HG03575 (cell line): Measurements from ENCODE around the gene ADGRG1.

Experiments
- ATAC-seq: cut with Tn5 transposase; IDR thresholded peaks from one replicate; pipeline ENCODE4 v1.9.1; 2021; ENCODE audit not compliant: unreplicated experiment, insufficient number of reproducible peaks, low FRiP score; ENCODE audit errors: extremely low read depth

ADGRG1 gene

DNA sequence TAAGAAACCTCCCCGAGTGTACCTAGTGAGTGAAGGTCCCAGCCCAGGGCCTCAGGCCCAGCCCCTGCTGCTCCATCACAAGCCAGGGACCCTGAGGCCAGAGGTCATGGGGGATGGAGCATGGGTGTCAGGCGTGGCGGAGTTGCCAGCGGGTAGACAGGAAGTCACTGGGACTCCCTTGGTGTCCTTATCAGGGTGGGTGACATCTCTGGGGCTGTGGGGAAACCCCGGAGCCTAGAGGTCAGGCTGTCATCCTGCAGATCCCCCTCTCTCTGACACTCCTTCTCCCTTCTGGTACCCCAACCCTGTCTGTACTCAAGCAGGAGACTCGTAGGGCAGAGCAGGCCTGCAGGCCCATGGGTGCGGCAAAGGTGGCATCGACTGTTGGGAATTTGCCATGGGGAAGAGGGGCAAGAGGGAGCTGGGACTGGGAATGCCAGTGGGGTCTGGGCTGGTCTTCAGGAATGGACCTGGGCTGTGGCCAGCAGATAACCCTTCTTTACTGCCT lies 10.8 kb upstream of the ADGRG1 start:
- no peak for ATAC-seq

DNA sequence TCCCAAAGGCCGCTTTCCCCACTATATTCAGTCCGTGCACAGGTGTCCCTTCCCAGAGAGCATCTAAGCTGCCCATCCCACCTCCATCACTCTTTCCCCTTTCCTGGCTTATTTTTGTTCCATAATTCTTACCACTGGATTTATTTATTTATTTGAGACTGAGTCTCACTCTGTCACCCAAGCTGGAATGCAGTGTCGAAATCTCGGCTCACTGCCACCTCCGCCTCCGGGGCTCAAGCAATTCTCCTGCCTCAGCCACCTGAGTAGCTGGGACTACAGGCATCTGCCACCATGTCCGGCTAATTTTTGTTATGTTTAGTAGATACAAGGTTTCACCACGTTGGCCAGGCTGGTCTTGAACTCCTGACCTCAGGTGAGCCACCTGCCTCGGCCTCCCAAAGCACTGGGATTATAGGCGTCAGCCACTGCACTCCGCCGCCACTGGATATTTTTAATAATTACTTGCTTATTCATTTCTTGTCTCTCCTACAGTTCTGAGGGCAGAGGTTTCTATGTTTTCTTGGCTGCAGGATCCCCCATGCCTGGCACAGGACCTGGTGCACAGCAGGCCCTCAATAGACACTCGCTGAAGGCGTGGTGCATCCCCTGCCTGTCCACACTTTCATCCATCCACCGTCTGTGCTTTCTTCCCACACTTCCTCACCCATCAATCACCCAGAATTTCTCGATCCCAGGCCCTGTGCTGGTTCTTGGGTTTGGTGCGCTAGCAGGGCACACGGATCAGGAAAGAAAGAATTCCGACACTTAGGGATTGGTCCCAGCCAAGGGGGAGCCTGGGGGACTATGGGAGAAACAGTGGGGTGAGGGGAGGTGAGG lies 9.9 kb upstream of the ADGRG1 start:
- no peak for ATAC-seq

DNA sequence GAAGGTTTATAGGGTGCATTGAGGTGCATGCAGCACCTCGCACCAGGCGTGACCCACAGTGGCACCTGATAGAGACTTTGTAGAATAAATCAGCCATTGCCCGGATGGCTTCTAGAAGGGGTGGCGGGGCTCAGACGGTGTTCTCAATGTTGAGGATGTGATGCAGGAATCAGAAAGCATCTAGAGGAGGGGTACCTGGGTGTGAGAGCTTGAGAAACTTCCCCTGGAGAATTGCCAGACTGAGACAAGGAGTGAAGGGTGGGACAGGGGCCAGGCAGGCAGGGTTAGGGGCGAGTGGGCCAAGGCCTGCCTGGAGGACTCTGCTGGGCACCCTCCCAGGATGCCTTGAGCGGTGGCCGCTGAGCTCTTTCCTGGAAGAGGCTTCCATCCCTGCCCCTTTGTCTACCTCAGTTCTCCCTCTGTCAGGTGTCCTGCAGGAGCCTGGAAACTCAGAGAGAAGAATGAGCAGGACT lies 9.3 kb upstream of the ADGRG1 start:
- ATAC-seq: no peak

DNA sequence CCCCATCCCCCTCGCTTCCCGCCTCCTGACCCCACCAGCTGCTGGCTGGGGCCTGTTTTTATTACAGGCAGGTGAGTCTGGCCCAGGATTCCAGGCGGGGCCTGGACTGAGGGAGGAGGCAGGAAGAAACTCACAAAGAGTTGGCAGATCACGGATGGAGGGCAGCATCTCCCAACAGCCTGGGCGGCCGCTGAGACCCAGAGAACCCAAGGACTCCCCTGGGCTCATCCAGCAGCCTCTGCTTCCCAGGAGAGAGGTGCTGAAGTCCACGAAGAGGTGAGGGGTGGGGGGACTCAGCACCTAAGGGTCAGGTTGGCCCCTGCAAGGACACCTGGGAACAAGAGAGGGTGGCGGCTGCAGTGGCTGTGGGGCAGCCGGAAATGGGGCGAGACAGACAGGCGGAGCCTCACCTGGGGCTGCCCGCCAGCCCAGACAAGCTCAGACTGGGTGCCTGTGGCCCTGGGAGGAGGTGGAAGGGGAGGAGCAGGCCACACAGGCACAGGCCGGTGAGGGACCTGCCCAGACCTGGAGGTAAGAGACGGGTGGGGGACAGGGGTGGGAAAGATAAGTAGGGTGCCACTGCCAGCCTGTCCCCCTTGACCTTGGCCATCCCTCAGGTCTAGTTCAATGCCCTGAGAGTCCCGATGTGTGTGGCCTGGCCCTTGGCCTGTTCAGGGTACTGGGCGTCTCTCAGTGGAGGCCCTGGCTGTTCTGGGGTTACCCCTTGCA lies 8.7 kb upstream of the ADGRG1 start:
- no peak for ATAC-seq

DNA sequence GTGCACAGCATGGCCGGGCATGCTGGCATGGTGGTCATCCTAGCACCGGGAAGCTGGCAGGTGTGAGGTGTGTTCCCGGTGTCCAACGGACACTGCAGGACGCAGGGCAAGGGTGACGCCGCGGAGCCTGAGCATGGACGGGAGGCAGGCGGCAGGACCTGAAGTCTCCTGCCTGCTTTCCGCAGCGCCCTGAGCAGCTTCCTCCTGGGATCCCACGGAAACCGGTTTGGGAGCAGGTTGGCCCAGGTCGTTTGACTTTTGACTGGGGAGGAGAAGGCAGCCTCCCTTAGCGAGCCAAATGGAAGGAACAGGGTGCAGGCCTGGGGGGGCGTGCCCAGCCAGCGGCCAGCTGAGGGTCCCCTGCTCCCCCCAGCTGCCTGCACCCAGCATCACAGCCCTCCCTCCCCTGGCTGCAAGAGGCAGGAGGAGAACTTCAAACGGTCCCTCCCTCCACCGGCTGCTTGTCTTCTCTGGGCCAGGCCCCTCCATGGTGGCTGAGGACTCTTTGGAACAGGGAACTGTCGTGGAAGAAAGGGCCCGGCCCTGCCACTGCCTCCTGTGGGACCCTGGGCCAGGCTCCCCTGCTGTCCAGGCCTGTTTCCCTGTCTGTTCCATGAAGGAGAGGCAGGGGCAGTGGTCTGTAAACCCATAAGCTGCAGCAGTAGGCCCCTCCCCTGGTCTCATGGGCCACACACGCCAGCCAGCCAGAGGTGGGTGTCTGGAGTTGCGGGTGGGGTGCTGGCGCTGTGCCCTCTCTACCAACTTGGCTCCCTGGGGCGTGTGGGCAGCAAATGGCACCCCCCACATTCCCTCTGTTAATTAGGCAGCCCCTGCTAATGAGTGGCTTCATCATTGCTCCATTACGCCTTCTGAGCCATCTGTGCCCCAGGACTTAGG lies 7.8 kb upstream of the ADGRG1 start:
- ATAC-seq: no peak

DNA sequence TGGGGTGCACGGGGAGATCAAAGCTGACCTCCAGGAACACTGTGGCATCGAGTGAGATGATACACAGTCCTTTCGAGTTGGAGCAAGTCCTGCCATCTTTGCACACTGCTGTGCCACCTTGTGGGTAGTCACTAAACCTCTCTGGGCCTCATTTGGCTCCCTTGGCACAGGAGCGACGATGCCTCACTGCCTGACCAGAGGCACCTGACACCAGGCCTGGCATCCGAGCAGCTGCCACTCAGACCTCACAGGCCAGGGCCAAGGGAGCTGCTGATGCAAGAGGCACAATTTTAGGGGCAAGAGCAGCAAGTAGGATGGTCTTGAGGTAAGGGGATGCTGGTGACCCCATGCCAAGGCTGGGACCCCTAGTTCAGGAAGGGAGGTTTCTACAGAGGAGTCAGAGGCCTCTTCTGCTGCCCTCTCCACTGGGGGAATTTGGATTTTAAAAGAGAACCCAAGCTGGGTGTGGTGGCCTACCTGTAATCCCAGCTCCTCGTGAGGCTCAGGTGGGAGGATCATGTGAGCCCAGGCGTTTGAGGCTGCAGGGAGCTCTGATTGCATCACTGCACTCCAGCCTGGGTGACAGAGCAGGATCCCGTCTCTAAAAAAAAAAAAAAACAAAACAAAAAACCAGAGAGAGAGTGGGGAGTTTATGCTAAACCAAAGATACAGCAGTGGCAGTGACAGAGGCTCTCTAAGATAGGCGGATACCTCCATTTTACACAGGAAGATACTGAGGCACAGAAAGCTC lies 6.7 kb upstream of the ADGRG1 start:
- no peak for ATAC-seq

DNA sequence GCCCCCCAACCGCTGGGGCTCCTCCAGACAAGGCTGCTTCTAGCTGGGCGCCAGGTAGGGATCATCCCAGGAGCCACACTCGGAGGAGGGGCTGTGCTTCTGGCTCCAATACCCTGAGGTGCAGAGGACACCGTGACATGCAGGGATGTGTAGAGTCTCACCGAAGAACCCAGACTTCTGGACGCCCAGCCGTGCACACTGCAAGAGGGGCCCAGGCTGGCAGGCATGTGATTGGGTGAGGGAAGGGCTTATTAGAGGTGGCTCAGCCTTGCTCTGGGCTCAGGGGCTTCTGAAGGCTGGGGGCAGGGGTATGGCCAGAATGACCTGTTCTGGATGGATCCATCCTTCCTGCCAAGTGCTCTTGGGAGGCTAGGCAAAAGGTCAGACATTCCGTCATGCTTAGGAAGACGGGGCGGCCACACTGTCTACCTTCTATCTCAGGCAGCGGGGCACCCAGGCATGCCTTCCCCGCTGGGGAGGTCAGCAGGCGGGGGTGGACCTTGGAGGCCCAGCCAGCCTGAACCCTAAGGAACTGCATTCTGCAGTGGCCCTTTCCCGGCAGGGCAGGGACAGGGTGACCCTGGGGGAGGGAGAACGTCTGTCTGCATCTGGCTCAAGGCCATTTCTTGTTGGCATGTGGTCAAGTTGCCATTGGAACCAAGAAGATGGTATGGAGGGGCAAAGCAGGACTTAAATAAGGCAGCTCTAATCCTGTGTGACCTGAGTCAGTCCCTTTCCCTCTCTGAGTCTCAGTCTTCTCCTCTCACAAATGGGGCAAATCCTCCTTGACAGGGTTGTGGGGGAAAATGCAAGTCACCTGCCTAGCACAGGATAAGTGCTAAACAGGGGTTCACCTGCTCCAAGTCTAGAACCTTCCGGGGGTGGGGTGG lies 5.8 kb upstream of the ADGRG1 start:
- no peak for ATAC-seq

DNA sequence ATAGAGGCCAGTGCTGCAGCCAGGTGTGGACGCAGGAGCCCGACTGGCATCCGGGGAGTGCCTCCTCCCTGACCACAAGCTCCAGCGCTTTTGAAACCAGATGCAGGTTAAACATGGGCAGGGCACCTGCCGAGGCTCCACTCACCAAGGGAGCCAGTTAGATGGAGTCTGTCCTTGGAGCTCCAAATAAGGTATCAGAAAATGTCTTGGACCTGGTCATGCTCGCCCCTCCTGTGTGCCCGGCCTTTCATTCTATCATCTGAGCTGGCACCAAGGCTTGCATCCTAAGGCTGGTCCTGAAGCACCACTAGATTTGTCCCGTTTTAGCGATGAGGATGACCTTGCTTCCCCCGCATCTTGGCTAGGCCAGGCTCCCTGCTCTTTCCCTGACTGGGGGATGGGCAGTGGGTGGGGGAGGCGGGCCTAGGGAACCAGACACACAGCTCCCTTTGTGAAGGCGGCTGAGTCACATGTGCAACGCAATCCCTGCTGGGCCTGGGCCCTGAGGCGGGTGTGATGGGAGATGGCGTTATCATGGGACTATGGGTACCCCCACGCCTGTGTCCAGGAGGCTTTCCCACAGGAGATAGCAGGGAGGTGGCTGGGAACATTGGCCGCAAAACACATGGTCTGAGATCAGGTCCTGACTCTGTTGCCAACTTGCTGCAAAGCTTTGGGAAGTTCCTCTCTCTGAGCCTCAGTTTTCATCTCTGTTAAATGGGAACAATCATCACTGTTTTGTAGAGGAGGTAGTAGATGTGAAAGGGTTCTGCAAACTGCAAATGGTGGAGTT lies 5.0 kb upstream of the ADGRG1 start:
- ATAC-seq: no peak

DNA sequence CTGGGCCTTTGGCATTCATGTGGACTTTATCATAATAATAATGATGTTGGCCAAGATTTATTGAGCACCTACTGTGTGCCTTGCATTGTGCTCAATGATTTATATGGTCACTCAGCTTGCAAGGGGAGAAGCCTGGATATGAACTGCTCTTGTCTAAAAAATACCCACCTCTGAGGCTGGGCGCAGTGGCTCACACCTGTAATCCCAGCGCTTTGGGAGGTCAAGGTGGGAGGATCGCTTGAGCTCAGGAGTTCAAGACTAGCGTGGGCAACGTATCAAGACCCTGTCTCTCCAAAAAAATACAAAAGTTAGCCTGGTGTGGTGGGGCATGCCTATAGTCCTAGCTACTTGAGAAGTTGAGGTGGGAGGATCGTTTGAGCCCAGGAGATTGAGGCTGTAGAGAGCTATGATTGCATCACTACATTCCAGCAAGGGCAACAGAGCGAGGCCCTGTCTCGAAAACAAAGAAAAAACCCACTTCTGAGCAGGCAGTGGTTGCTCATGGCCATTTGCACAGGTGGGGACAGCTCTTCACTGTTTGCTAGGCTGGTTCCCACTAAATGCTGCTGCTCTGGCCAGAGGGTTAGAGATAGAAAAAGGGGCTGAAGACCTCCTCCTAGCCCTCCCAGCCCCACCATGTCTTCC lies 4.3 kb upstream of the ADGRG1 start:
- ATAC-seq: no peak

DNA sequence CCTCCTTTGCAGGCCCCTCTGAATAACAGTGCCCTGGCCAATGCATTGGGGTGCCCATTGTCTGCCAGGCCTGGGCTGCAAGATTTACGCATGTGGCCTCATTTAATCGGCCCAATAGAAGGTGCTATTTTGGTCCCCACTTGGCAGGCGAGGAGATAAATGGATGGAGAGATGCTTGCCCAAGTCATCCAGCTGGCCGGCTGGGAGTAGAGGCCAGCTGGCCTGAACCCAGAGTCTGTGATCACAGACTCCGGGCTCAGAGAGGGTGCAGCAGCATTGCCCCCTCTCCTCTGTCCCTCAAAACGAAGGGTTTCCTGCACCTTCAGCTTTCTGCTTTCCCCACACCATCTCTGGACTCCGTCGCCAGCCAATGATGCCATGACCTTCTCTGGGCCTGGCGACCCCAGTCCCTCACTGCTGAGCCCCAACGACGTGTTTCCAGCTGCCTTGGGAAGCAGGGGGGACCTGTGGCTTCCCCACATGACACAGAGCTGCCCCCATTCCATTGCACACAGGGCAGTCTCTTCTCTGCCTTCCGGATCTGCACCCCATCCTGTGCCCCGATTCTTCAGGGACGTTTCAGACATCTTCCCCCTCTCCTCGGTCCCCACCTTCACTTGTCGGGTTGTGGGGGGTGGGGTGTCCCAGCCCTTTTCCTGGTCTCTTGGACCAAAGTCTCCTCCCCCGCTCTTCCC lies 3.5 kb upstream of the ADGRG1 start:
- ATAC-seq: no peak

DNA sequence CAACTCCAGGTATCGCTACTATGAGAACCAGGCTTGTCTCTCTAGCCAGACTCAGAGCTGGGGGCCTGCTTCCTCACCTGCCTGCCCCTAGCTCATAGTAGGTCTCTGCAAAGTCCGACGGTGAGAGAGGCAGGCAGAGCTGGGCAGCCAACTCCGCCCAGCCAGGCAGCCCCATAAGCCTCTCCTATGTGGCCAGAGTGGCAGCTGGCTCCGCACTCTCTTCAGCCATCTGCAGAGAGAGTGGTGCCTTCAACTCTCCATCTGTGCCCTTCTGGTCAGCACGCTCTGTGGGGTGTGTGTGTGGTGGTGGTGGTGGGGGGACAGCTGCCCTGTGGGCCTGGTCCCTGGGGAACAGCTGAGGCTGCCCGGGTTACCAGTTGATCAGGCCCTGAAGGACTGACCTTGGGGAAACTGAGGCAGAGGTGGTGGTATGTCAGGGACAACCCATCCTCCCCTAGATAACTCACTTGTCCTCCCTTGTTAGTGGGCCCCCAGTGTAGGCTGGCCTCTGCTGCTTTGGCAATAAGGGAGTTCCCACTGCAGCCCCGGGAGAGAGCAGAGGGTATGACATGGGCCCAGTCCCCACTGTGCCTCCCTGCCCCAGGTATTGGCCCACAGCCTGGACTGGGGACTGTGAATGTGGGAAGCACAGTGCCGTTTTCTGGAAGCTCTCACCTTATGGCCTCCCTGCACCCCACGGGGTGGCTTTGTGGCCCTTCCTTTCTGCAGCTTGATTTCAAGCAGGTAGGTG lies 1.8 kb upstream of the ADGRG1 start:
- ATAC-seq: no peak

DNA sequence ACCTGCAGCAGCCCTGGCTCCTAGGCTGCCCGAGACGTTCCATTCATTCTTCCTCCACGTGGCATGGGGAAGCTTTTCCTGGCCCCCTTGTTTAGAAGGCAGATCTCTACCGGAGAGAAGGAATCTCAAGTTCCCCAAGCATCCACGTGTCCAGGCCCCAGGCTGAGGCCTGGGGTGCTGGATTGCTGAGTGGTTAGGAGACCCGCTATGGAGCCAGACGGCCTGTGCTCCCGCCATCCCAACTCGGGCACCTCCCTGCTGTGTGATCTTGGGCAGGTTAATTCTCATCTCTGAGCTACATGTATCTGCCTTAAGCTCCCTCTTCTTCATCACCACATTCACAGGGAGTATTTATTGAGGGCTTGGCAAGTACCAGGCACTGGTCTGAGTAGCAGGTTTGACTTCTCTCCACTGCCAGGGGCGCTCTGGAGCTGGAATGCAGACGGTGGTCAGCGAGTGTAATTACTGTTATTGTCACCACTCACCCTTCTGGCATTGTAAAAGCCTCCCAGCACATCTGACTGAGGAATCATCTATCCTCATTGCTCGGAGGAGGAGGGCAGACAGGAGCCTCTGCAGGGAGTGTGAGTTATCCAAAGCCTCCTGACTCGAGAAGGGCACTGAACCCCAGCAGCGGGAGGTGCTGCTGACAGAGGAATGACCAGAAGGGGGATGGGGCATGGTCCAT lies 1.1 kb upstream of the ADGRG1 start:
- ATAC-seq: no peak

DNA sequence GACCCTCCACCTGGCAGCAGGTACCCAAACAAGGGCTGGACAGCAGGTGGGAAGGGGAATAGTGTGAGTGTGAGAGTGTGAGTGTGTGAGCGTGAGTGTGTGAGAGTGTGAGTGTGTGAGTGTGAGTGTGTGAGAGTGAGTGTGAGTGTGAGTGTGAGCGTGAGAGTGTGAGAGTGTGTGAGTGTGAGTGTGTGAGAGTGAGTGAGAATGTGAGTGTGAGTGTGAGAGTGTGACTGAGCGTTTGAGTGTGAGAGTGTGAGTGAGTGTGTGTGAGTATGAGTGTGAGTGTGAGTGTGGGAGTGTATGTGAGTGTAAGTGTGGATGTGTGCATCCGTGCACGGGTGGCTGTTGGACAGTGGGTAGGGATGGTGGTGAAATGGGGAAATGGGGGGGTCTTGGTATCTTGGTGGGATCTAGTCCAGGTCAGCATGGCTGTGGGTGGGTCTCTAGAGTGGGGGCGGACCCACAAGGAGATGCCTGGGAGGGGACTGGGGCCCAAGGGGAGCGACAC lies 408 bp downstream of the ADGRG1 start:
- no peak for ATAC-seq

DNA sequence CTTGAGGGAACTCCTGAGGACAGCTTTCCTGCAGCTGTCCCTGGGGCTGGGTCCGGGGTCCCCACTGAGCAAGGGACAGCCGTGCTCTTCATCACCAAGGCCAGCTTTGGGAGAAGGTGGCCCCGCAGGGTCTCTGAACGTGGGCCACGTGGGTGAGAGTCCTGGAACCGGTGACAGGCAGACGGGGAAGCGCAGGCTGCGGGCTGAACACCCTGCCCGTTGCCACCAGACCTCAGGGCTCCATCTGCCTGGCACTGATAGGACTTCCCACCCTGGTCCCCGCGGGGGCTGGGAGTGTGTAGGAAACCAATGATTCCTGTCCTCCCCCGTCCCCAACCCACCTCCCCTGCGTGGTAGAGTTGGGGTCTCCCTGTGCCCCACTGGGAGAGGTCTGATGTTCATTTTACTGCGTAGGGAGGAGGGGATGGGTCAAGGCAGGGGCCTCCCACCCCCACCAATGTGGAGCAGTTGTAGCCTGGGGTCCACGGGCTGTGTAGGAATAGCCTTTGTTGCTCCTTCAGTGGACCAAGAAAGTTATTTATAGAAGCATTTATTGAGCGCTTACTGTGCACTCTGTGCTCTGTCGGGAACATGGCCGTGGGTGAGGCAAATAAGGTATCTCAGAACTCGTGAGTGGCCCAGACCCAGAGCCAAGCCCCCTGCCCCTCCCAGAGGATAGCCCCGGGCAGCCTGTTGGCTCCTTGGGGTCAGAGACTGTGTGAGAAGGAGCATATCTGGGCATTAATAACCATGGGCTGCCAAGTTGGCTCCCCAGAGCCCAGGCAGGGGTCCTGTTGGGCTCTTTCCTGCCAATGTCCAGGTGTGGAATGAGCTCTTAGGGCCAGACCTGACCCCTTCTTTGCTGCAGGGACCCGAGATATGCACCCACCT lies 1.3 kb downstream of the ADGRG1 start:
- no peak for ATAC-seq
